ENCODE results near the gene CPO. TPM values are rescaled to one million over a fixed set of nuclear protein-coding genes. Genes with fewer than 3 reads are reported as not detected.

The CPO gene
- total RNA-seq, 4 donors from 2014 or later = 0.39 to 2.2 (median 0.63) TPM; not detected in 1

Other genes starting within 250 kb of the CPO start
- not detected for gene DYTN, start 221.1 kb upstream of the CPO start, total RNA-seq
- gene MDH1B, start 174.2 kb upstream of the CPO start, total RNA-seq = 1 to 10 TPM in 2 of 4 donors, under 1 TPM in 1, not detected in 1; 0.63 to 2.4 (median 1.5) TPM
- gene FASTKD2, start 173.9 kb upstream of the CPO start, total RNA-seq = 10 to 100 TPM; 22.4 to 36.5 (median 26.8) TPM
- 10 to 100 TPM; 25.8 to 55.3 (median 37.1) TPM for gene KLF7, start 226.4 kb downstream of the CPO start, total RNA-seq

Measured in tibial nerve (tissue), 4 donors.